ENCODE data around the gene SLC25A51. TPM values are rescaled to one million over a fixed set of nuclear protein-coding genes. Genes with fewer than 3 reads are reported as not detected.
"Not testable (repeated sequence)": the region's sequence is repeated elsewhere in the genome, so short reads cannot be mapped to it uniquely, and the experiment has no call there.

Gene SLC25A51
- total and polyA plus RNA-seq, 2 donors from 2014 or later = 10.7 to 25.5 TPM

DNA sequence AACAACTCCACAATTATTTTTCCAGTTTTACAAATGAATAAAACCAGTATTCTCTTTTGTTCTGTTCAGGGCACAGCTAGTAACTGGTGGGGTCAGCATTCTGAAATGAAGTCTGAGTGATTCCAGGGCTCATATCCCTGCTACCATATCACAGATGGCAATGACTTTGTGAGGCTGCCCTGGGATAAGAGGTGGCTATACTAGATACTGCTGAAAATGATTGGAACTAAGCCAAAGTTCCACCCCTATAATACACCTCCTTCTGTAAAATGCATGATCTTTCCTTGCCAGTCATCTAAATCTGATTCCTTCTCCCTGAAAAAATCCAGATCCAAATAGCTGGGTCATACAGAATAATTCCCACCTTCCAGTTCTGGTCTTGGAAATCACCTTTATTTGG lies 14.4 kb downstream of the SLC25A51 start:
- intact Hi-C loops (cut with DNase I) = no loop called here
- TF ChIP-seq, protein P1, sequence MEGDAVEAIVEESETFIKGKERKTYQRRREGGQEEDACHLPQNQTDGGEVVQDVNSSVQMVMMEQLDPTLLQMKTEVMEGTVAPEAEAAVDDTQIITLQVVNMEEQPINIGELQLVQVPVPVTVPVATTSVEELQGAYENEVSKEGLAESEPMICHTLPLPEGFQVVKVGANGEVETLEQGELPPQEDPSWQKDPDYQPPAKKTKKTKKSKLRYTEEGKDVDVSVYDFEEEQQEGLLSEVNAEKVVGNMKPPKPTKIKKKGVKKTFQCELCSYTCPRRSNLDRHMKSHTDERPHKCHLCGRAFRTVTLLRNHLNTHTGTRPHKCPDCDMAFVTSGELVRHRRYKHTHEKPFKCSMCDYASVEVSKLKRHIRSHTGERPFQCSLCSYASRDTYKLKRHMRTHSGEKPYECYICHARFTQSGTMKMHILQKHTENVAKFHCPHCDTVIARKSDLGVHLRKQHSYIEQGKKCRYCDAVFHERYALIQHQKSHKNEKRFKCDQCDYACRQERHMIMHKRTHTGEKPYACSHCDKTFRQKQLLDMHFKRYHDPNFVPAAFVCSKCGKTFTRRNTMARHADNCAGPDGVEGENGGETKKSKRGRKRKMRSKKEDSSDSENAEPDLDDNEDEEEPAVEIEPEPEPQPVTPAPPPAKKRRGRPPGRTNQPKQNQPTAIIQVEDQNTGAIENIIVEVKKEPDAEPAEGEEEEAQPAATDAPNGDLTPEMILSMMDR (IDR thresholded peaks at IDR 0.05; ENCODE audit: borderline replicate concordance, extremely low read depth, insufficient read depth) = no peak
- H3K27me3 ChIP-seq (ENCODE audit: control insufficient read depth, insufficient read depth, low read length) = no peaks in the 10 kb centered on the region
- H3K9ac ChIP-seq (ENCODE audit: low read length in 3 of 3) = no peak overlapping the region
- no peaks in the 10 kb centered on the region for H3K4me1 ChIP-seq (ENCODE audit: control insufficient read depth in 2 of 3, insufficient read depth in 2 of 3, low read depth in 1 of 3, low read length in 3 of 3)
- peaks cover 2 to 5% (median 5%) of the 10 kb centered on the region in 3 donors for H3K36me3 ChIP-seq (ENCODE audit: control insufficient read depth in 2 of 3, insufficient read depth in 3 of 3, low read length in 3 of 3)
- DNase-seq (no peak), FAIRE-seq (no peak)
- no peak overlapping the region for H3K4me3 ChIP-seq (ENCODE audit: low read length in 3 of 3)
- no peak overlapping the region for H3K27ac ChIP-seq (ENCODE audit: low read depth in 2 of 2, low read length in 2 of 2)
- no peaks in the 10 kb centered on the region for H3K9me3 ChIP-seq (ENCODE audit: control insufficient read depth in 2 of 3, insufficient read depth in 1 of 3, low read length in 3 of 3)

DNA sequence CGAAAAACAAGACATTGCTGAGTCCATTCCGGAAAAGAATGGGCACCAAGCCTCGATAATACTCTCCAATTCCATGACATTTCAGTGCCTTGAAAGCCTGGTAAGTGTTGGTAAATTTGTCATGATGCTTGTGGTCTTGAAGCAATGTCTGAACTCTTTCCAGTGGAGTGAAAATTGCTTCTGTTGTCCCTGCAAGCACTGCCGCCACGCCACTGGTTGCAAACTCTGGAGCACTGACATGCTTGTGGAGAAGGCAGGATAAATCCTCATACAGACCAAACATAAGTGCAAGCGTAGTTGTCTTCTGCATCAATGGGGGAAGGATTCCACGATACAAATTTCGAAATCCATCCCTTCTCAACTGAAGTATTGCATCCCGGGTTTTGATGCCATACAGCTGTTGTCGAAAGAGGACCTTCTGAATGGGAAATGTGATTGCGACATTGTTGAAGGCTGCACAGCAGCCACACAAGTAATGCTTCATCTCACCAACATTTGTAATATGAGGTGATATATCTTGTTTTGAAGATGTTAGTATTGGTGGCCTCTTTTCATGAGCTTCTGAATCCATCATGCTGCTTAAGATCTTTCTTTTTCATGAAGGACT lies 15.8 kb downstream of the SLC25A51 start:
- FAIRE-seq; H3K27me3 ChIP-seq (ENCODE audit: control insufficient read depth, insufficient read depth, low read length); H3K4me3 ChIP-seq (ENCODE audit: low read length in 3 of 3); H3K4me1 ChIP-seq (ENCODE audit: control insufficient read depth in 2 of 3, insufficient read depth in 2 of 3, low read depth in 1 of 3, low read length in 3 of 3); H3K36me3 ChIP-seq (ENCODE audit: control insufficient read depth in 2 of 3, insufficient read depth in 3 of 3, low read length in 3 of 3); H3K27ac ChIP-seq (ENCODE audit: low read depth in 2 of 2, low read length in 2 of 2); H3K9me3 ChIP-seq (ENCODE audit: control insufficient read depth in 2 of 3, insufficient read depth in 1 of 3, low read length in 3 of 3); DNase-seq; intact Hi-C loops (cut with DNase I); H3K9ac ChIP-seq (ENCODE audit: low read length in 3 of 3): not testable (repeated sequence)

DNA sequence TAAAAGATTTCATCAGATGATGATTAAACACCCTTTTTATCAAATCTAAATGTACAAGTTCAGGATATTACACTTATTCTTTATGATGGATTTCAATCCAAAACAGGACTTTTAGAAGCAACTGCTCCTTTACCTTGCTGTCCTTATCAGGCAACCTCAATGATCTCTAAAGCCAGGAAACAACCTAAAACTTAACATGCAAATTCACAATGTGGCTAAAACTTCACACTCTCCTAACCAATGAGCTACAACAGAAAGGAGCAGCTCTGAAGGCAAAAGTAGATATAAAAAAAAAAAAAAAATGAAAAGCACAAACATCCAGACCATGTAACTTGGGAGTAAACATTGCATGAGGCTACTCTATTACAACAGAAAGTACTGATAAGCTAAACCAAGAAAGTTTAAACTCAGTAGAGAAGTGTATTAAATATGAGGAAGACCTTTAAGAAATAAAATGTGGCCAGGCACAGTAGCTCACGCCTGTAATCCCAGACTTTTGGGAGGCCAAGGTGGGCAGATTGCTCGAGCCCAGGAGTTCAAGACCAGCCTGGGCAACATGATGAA lies 22.9 kb downstream of the SLC25A51 start:
- DNase-seq (no peak), FAIRE-seq (no peak)
- no peaks in the 10 kb centered on the region for H3K9me3 ChIP-seq (ENCODE audit: control insufficient read depth in 2 of 3, insufficient read depth in 1 of 3, low read length in 3 of 3)
- intact Hi-C loops (cut with DNase I) = no loop called here
- H3K4me3 ChIP-seq (ENCODE audit: low read length in 3 of 3) = no peak overlapping the region
- H3K4me1 ChIP-seq (ENCODE audit: control insufficient read depth in 2 of 3, insufficient read depth in 2 of 3, low read depth in 1 of 3, low read length in 3 of 3) = no peaks in the 10 kb centered on the region
- no peak overlapping the region for H3K9ac ChIP-seq (ENCODE audit: low read length in 3 of 3)
- no peaks in the 10 kb centered on the region for H3K27me3 ChIP-seq (ENCODE audit: control insufficient read depth, insufficient read depth, low read length)
- TF ChIP-seq, protein P1 (IDR thresholded peaks at IDR 0.05; ENCODE audit: borderline replicate concordance, extremely low read depth, insufficient read depth) = no peak
- peaks cover 0 to 7% (median 3%) of the 10 kb centered on the region in 3 donors for H3K36me3 ChIP-seq (ENCODE audit: control insufficient read depth in 2 of 3, insufficient read depth in 3 of 3, low read length in 3 of 3)
- H3K27ac ChIP-seq (ENCODE audit: low read depth in 2 of 2, low read length in 2 of 2) = no peak overlapping the region

DNA sequence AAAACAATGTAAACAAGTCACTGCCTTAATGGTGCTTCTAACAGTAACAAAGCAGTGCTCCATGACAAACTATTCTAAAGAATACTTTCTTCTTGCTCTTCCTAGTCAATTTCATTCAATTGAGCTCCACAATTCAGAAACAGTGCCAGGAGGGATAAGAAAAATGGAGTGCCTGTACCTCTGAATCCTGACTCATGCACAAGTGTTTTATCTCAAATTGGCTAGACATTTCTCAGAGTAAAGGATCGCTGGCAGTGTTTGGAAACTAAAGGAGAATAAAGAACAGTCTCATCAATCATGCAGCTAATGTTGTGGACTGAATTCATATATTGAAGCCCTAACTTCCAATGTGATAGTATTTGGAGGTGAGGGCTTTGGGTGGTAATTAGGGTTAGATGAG lies 27.6 kb downstream of the SLC25A51 start:
- TF ChIP-seq, protein P1 (IDR thresholded peaks at IDR 0.05; ENCODE audit: borderline replicate concordance, extremely low read depth, insufficient read depth) = no peak
- DNase-seq (no peak), FAIRE-seq (no peak)
- H3K4me3 ChIP-seq (ENCODE audit: low read length in 3 of 3) = no peak overlapping the region
- H3K27me3 ChIP-seq (ENCODE audit: control insufficient read depth, insufficient read depth, low read length) = no peaks in the 10 kb centered on the region
- intact Hi-C loops (cut with DNase I) = no loop called here
- H3K27ac ChIP-seq (ENCODE audit: low read depth in 2 of 2, low read length in 2 of 2) = no peak overlapping the region
- H3K4me1 ChIP-seq (ENCODE audit: control insufficient read depth in 2 of 3, insufficient read depth in 2 of 3, low read depth in 1 of 3, low read length in 3 of 3) = no peaks in the 10 kb centered on the region
- no peaks in the 10 kb centered on the region for H3K9me3 ChIP-seq (ENCODE audit: control insufficient read depth in 2 of 3, insufficient read depth in 1 of 3, low read length in 3 of 3)
- H3K36me3 ChIP-seq (ENCODE audit: control insufficient read depth in 2 of 3, insufficient read depth in 3 of 3, low read length in 3 of 3) = peaks cover 0 to 7% (median 3%) of the 10 kb centered on the region in 3 donors
- H3K9ac ChIP-seq (ENCODE audit: low read length in 3 of 3) = no peak overlapping the region

Data from kidney (tissue), 14 donors.